K562 (cell line): ENCODE measurements around the gene TSPAN13.

ENCODE experiments used
- FOXO4 ChIP-seq: fragments of 450-650 bp; formaldehyde crosslinking; IDR thresholded peaks from 2 replicates; pipeline ENCODE4 v1.4.0; 2020; ENCODE audit warnings: mild to moderate bottlenecking, moderate library complexity
- NR2F6 ChIP-seq: fragments of 450-650 bp; formaldehyde crosslinking; IDR thresholded peaks from 2 replicates; pipeline ENCODE4 v1.4.0; 2020; ENCODE audit warnings: mild to moderate bottlenecking

- TF ChIP-seq FOXO4 (CRISPR knock-in tag) = no peak
- no peak for TF ChIP-seq NR2F6 (CRISPR knock-in tag)
These were observed 19.3 kb upstream of the TSPAN13 start for GRCh38 chr7:16734148-16734726.
